Measurements from ENCODE around the gene ABCB11. TPM values are rescaled to one million over a fixed set of nuclear protein-coding genes. Genes with fewer than 3 reads are reported as not detected.

The ABCB11 gene
- total and polyA plus RNA-seq, 2 donors from 2014 or later: 0.03 TPM; not detected in 1

- Histone ChIP-seq H3K9me3 (ENCODE audit: control insufficient read depth in 2 of 3, insufficient read depth in 1 of 3, low read length in 3 of 3) (peaks cover 0 to 2% (median 0%) of the 10 kb centered on the region in 3 donors), H3K27me3 (ENCODE audit: control insufficient read depth, insufficient read depth, low read length) (no peaks in the 10 kb centered on the region), H3K9ac (ENCODE audit: low read length in 3 of 3) (no peak overlapping the region), H3K4me1 (ENCODE audit: control insufficient read depth in 2 of 3, insufficient read depth in 2 of 3, low read depth in 1 of 3, low read length in 3 of 3) (no peaks in the 10 kb centered on the region), H3K27ac (ENCODE audit: low read depth in 2 of 2, low read length in 2 of 2) (no peak overlapping the region), H3K4me3 (ENCODE audit: low read length in 3 of 3) (no peak overlapping the region), H3K36me3 (ENCODE audit: control insufficient read depth in 2 of 3, insufficient read depth in 3 of 3, low read length in 3 of 3) (no peaks in the 10 kb centered on the region)
- intact Hi-C loops (cut with DNase I): no loop called here
- no peak for DNase-seq
- no peak for TF ChIP-seq CTCF (IDR thresholded peaks at IDR 0.05; ENCODE audit: borderline replicate concordance, extremely low read depth, insufficient read depth)
- no peak for FAIRE-seq
These were observed 32.4 kb downstream of the ABCB11 start for GRCh38 chr2:168998609-168999211.

DNA sequence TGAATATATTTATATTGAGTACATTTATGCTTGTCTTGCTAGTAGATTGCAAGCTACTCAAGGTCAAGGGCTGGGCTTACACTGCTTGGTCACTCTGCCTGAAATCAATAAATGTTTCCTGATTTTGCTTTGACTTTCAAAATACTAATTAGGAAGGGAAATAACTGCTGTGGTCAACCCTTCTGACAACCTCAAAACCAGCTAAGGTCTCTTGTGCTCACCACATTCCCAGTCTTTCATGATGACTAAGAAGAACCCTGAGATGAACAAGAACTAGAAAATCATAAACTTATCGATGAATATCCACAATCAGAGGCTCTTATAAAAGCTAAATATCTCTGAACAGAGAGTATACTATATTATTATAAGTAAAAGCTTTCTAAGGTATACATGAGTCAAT lies 33.3 kb downstream of the ABCB11 start:
- Histone ChIP-seq H3K4me3 (ENCODE audit: low read length in 3 of 3) (no peak overlapping the region), H3K36me3 (ENCODE audit: control insufficient read depth in 2 of 3, insufficient read depth in 3 of 3, low read length in 3 of 3) (no peaks in the 10 kb centered on the region), H3K27ac (ENCODE audit: low read depth in 2 of 2, low read length in 2 of 2) (no peak overlapping the region), H3K27me3 (ENCODE audit: control insufficient read depth, insufficient read depth, low read length) (no peaks in the 10 kb centered on the region), H3K9me3 (ENCODE audit: control insufficient read depth in 2 of 3, insufficient read depth in 1 of 3, low read length in 3 of 3) (no peaks in the 10 kb centered on the region), H3K9ac (ENCODE audit: low read length in 3 of 3) (no peak overlapping the region), H3K4me1 (ENCODE audit: control insufficient read depth in 2 of 3, insufficient read depth in 2 of 3, low read depth in 1 of 3, low read length in 3 of 3) (no peaks in the 10 kb centered on the region)
- no peak for TF ChIP-seq CTCF (IDR thresholded peaks at IDR 0.05; ENCODE audit: borderline replicate concordance, extremely low read depth, insufficient read depth)
- intact Hi-C loops (cut with DNase I): no loop called here
- no peak for DNase-seq
- FAIRE-seq: no peak

GRCh38 chr2:168997118-168997521 lies 34.0 kb downstream of the ABCB11 start:
- FAIRE-seq (no peak), DNase-seq (no peak)
- Histone ChIP-seq H3K4me3 (ENCODE audit: low read length in 3 of 3) (no peak overlapping the region), H3K27ac (ENCODE audit: low read depth in 2 of 2, low read length in 2 of 2) (no peak overlapping the region), H3K9me3 (ENCODE audit: control insufficient read depth in 2 of 3, insufficient read depth in 1 of 3, low read length in 3 of 3) (no peaks in the 10 kb centered on the region), H3K27me3 (ENCODE audit: control insufficient read depth, insufficient read depth, low read length) (no peaks in the 10 kb centered on the region), H3K4me1 (ENCODE audit: control insufficient read depth in 2 of 3, insufficient read depth in 2 of 3, low read depth in 1 of 3, low read length in 3 of 3) (no peaks in the 10 kb centered on the region), H3K36me3 (ENCODE audit: control insufficient read depth in 2 of 3, insufficient read depth in 3 of 3, low read length in 3 of 3) (no peaks in the 10 kb centered on the region), H3K9ac (ENCODE audit: low read length in 3 of 3) (no peak overlapping the region)
- intact Hi-C loops (cut with DNase I): no loop called here
- no peak for TF ChIP-seq CTCF (IDR thresholded peaks at IDR 0.05; ENCODE audit: borderline replicate concordance, extremely low read depth, insufficient read depth)

GRCh38 chr2:168995744-168996143 lies 35.4 kb downstream of the ABCB11 start:
- DNase-seq: no peak
- Histone ChIP-seq H3K27ac (ENCODE audit: low read depth in 2 of 2, low read length in 2 of 2) (no peak overlapping the region), H3K4me3 (ENCODE audit: low read length in 3 of 3) (no peak overlapping the region), H3K4me1 (ENCODE audit: control insufficient read depth in 2 of 3, insufficient read depth in 2 of 3, low read depth in 1 of 3, low read length in 3 of 3) (no peaks in the 10 kb centered on the region), H3K9ac (ENCODE audit: low read length in 3 of 3) (no peak overlapping the region), H3K36me3 (ENCODE audit: control insufficient read depth in 2 of 3, insufficient read depth in 3 of 3, low read length in 3 of 3) (no peaks in the 10 kb centered on the region), H3K9me3 (ENCODE audit: control insufficient read depth in 2 of 3, insufficient read depth in 1 of 3, low read length in 3 of 3) (no peaks in the 10 kb centered on the region), H3K27me3 (ENCODE audit: control insufficient read depth, insufficient read depth, low read length) (no peaks in the 10 kb centered on the region)
- intact Hi-C loops (cut with DNase I): no loop called here
- FAIRE-seq: no peak
- TF ChIP-seq CTCF (IDR thresholded peaks at IDR 0.05; ENCODE audit: borderline replicate concordance, extremely low read depth, insufficient read depth): no peak

All from kidney (tissue), 14 donors.